HG03439 (cell line): ENCODE measurements around the gene BRMS1.

Source experiments
- ATAC-seq: cut with Tn5 transposase; IDR thresholded peaks from one replicate; pipeline ENCODE4 v1.9.1; 2021; ENCODE audit warnings: mild to moderate bottlenecking, moderate library complexity; ENCODE audit not compliant: unreplicated experiment

BRMS1 gene

GRCh38 chr11:66288671-66289547, 56.0 kb downstream of the BRMS1 start, which contains the start of gene YIF1A:
Gene YIF1A, minus strand, starts transcription at chr11:66289143. Its CDS starts 158 bp downstream, at chr11:66288985.
- peak; percentile 90 for ATAC-seq

- ATAC-seq = no peak
Observed at GRCh38 chr11:66287889-66288670, 56.8 kb downstream of the BRMS1 start.
